HG02642 (cell line): ENCODE results near the gene MAML1.
"Not testable (repeated sequence)": the region's sequence is repeated elsewhere in the genome, so short reads cannot be mapped to it uniquely, and the experiment has no call there.

ENCODE experiments used
- ATAC-seq: cut with Tn5 transposase; IDR thresholded peaks from one replicate; pipeline ENCODE4 v1.9.1; 2021; ENCODE audit warnings: mild to moderate bottlenecking; ENCODE audit not compliant: unreplicated experiment, poor library complexity

Gene MAML1

GRCh38 chr5:179789278-179789677 is 56.7 kb downstream of the MAML1 start:
- not testable (repeated sequence) for ATAC-seq

DNA sequence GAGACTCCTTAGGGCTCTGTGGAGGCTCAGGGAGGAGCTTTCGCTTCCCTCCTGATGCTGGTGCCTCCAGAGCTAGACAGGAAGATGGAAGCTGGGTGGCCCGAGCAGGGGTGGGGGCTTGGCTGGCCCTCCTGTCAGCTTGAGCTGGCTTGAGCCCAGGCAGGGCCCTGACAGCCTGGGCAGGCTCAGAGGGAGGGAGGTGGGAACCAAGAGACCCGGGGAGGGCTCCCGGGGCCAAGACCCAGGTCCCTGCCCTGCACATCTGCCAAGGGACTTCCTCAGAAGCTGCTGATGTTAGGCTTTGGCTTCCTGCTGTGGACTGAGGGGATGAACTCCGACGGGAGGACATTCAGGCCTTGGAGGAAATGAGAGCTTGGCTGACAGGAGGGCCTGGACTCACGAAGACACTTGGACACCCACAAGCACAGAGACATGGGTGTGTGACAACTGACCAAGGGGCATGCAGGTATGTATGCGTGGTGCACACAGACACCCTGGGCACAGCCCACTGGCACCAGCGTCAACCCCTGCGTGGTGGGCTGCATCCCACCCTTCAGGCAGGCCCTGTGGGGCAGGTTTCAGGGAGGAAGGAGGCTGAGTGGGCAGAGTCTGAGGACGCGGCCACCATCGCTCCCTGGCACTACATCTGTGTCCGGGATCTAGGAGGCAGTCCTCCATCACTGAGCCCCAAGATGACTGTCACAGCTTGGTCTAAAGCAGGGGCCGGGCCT is 59.4 kb downstream of the MAML1 start:
- ATAC-seq, result no peak

GRCh38 chr5:179792612-179793467 is 60.2 kb downstream of the MAML1 start:
- no peak for ATAC-seq

- ATAC-seq, result no peak
Observed at GRCh38 chr5:179793468-179794139, 61.0 kb downstream of the MAML1 start, which contains the start of gene LTC4S. TSS of gene LTC4S (plus strand) at chr5:179793986. CDS start at chr5:179794081, 95 bp downstream.

DNA sequence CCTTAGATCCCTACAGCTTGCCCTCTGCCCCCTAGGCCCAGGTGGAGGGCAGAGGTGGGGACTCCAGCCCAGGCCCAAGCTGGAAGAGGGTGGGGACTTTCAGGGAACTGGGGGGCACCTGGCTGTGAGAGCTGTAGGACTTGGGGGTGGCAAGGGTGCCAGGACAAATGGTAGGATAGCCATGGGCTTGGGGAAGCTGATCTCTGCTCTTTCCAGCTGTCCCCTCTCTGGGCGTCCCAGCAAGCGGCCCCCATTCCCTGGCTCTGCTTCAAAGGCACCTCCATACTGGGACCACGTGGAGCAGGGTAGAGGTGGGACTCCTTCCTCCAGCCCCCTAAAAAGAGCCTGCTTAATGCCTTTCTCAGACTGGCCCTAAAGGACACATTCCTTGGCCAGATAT is 61.5 kb downstream of the MAML1 start:
- no peak for ATAC-seq

DNA sequence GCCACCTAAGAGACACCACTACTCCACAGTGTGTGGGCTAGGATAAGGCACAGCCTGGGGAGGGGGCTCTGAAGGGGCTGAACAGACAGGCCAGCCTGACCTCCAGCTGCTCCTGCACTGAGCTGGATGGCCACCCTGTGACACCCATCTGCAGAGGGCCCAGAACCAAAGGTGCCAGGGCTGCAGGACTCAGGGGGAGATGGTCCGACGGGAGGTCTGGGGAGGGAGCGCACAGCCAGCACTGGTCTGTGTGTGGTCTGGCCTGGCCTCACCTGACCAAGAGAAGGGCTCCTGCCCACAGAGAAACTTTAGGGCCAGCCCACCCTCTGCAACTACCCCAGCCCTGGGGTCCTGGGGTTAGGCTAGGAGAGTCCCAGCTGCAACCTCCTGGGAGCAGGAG is 62.0 kb downstream of the MAML1 start:
- ATAC-seq, result no peak

- no peak for ATAC-seq
Observed at GRCh38 chr5:179795049-179795862, 62.6 kb downstream of the MAML1 start.

GRCh38 chr5:179795863-179796833 is 63.5 kb downstream of the MAML1 start:
- ATAC-seq, result peak; percentile 79

DNA sequence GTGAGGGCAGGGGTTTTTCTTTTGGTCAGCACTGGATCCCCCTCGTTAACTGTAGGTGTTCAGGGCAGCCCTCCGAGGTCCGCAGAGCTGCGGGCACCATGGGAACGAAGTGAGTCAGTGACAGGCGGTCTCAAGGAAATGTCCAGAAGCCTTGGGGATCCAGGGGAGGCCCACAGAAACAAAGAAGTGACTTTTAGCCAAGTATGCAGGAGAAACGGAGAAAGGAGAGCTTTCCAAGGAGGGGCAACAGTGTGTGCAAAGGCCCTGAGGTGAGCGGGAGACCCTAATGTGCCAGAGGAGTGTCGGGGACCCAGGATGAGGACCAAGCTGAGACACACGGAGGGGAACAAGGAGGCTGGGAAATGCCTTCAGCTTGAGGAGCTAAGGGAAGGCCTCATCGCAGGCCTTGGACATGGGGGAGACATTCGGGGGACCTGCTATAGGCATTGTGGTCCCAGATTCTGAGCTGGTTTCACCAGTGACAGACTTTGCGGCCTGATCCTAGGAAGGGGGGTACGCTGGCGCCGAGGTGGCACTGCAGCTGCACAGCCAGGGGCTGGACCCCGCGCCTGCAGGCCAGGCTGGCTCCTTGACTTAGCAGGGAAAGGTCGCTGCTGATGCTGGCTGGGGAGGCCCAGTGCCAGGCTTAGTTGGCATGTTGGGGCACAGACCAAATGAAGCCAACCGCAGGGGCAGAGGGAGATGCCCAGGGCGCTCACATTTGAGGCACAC is 64.4 kb downstream of the MAML1 start:
- ATAC-seq, result no peak

DNA sequence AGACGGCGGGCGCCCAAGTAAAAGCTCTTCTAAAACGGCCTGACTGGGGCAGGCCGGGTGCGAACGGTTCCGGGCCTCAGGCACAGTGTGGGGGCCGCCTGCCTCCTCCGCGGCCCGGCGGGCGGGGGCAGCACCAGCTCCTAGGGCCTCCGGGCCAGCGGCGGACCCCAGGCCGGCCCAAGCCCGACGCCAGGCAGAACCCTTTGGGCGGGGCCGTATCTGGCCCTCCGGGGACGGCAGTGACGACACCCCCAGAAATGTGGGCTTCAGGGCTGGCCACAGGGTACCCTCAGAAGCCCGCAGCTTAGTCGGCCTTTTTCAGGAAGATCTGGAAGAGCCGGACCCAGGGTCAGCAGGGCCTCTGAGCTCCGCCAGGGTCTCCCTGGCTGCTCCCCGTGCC is 65.1 kb downstream of the MAML1 start:
- no peak for ATAC-seq

DNA sequence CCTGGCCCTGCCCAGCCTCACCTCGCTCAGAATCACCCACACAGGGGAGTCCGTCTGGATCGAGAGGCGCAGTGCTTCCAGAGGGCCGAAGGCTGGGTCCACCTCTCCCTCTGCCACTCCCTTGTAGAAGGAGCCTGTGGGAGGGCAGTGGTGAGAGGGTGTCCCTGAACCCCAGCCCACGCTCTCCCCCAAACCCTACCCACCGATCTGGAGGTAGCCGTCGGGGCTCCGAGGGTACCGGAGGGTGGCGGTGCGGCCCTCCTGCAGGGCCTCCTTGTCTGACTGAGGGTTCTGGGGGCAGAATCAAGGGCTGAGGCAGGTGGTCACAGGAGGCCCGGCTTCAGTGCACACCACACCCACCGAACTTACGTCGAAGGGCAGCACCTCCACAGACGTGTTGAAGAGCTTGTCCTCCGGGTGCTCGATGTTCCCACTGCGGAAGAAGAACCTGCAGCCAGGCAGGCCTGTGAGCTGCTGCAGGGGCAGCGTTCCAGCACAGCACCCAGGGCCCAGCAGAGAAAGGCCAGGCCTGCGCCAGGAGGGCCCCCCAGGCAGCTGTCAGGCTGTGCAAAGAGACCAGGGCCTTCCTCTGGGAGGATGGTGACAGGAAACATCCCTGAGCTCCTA is 65.6 kb downstream of the MAML1 start:
- ATAC-seq, result no peak

- no peak for ATAC-seq
Observed at GRCh38 chr5:179798771-179799643, 66.4 kb downstream of the MAML1 start.

DNA sequence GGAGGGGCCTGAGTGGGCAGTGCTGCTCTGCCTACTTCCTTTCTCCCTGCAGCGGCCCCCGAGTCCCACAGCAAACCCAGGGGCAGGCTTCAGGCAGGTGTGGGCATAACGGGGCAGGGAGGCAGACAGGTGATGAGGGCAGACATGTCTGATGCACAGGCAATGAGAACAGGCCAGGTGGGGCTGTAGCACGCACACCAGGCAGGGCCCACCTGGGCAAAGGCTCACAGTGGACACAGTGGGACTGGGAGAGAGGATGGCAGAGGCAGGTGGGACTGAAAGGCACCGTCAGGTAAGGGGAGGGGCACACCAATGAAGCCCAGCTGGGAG is 67.0 kb downstream of the MAML1 start:
- no peak for ATAC-seq

DNA sequence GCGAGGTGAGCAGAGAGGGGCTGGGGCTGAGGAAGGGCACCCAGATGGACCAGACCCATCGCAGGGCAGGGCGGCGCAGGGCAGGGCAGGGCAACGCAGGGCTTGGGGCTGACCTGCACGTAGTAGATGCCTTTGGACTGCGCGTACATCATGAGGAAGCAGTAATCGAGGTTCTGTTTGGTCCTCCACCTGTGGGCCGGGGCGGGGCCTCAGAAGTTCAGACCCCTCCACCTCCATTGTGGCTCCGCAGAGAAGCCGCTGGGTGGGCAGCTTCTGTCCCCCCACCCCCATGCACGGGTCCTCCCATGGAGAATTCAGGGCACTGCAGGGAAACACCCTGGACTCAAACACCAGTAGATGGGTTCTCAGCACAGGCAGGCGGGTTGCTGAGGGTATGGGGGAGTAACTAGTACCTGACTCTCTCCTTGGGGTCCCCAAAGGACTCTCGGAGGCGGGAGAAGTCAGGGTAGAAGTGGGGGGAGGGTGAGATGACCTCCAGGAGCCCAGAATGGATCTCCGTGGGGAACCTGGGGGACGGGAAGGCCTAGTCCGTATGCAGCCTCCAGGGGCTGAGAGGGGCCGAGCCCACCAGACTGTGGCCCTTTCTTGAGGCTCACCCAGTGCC is 67.6 kb downstream of the MAML1 start:
- ATAC-seq, result no peak

- no peak for ATAC-seq
Observed at GRCh38 chr5:179800696-179801201, 68.1 kb downstream of the MAML1 start.
